Kidney (tissue), 14 donors: ENCODE measurements around the gene DRAXIN. TPM values are rescaled to one million over a fixed set of nuclear protein-coding genes. Genes with fewer than 3 reads are reported as not detected.

ENCODE experiments used
- DNase-seq, 5 donors: peaks; one replicate each; pipeline ENCODE4 v3.0.0-alpha.2; 2013 to 2020
- FAIRE-seq: peaks from 2 replicates; lab custom pipeline; 2012; peaks lifted over from hg19 to GRCh38; lab: Jason Lieb, UNC
- H3K27ac ChIP-seq, 2 donors: one replicate each; pipeline ENCODE4 v1.7.0; 2013; ENCODE audit warnings: low read depth in 2 of 2, low read length in 2 of 2, inconsistent platforms in 1 of 2
- H3K27me3 ChIP-seq: one replicate; pipeline ENCODE4 v1.7.1; 2013; ENCODE audit warnings: low read length, inconsistent platforms; ENCODE audit not compliant: control insufficient read depth, insufficient read depth
- H3K36me3 ChIP-seq, 3 donors: one replicate each; pipeline versions ENCODE4 v1.7.0 to v1.7.1; 2013; ENCODE audit warnings: low read length in 3 of 3, control low read depth in 1 of 3, inconsistent platforms in 1 of 3; ENCODE audit not compliant: insufficient read depth in 3 of 3, control insufficient read depth in 2 of 3
- H3K4me1 ChIP-seq, 3 donors: one replicate each; pipeline versions ENCODE4 v1.7.0 to v1.7.1; 2013; ENCODE audit warnings: low read length in 3 of 3, inconsistent platforms in 1 of 3, low read depth in 1 of 3; ENCODE audit not compliant: control insufficient read depth in 2 of 3, insufficient read depth in 2 of 3
- H3K4me3 ChIP-seq, 3 donors: one replicate each; pipeline versions ENCODE4 v1.7.0 to v1.8.1; 2013; ENCODE audit warnings: low read length in 3 of 3, control low read depth in 1 of 3, inconsistent platforms in 1 of 3
- H3K9ac ChIP-seq, 3 donors: one replicate each; pipeline versions ENCODE4 v1.7.0 to v1.7.1; 2013; ENCODE audit warnings: low read length in 3 of 3, control low read depth in 1 of 3, inconsistent platforms in 1 of 3
- H3K9me3 ChIP-seq, 3 donors: one replicate each; pipeline versions ENCODE4 v1.7.0 to v1.7.1; 2013; ENCODE audit warnings: low read length in 3 of 3, control low read depth in 1 of 3, inconsistent platforms in 1 of 3; ENCODE audit not compliant: control insufficient read depth in 2 of 3, insufficient read depth in 1 of 3
- intact Hi-C: fragments of 100-400 bp; cut with DNase I; formaldehyde crosslinking; loops from one replicate; pipeline ENCODE4 v1.11.1; 2022
- polyA plus RNA-seq: library from polyadenylated mRNA; stranded (reverse); fragments of 350-450 nt; fragmentation: Illumina TruSeq; extraction: RNeasy Lipid Tissue Mini Kit (QIAGEN cat#74804); gene quantifications from one replicate; pipeline ENCODE4 v1.2.3, GENCODE V29; 2014; ENCODE audit warnings: low read depth, low replicate concordance; ENCODE audit not compliant: insufficient read depth
- total RNA-seq: library from RNA; stranded (reverse); fragmentation: NEBNext Ultra II Directional; extraction: Animal tissue kit (Norgen Biotek cat#: 25700); gene quantifications from one replicate; pipeline ENCODE4 v1.2.1, GENCODE V29; 2021
- TF ChIP-seq, protein P1 (sequence below): IDR thresholded peaks from 3 replicates; pipeline ENCODE4 v1.5.1; 2012; ENCODE audit warnings: mild to moderate bottlenecking, moderate library complexity, borderline replicate concordance; ENCODE audit not compliant: insufficient read depth; ENCODE audit errors: extremely low read depth
- donor health status: control.
- donor health status: control.
- donor health status: control.
- donor health status: control.
- donor health status: control.
- donor health status: DM: yes; HTN: yes; CAD: no.
- donor health status: Normal renal cell carcinoma (clear cell type).

DRAXIN gene
- total and polyA plus RNA-seq, 2 donors from 2014 or later, result 0.17 to 0.28 TPM

DNA sequence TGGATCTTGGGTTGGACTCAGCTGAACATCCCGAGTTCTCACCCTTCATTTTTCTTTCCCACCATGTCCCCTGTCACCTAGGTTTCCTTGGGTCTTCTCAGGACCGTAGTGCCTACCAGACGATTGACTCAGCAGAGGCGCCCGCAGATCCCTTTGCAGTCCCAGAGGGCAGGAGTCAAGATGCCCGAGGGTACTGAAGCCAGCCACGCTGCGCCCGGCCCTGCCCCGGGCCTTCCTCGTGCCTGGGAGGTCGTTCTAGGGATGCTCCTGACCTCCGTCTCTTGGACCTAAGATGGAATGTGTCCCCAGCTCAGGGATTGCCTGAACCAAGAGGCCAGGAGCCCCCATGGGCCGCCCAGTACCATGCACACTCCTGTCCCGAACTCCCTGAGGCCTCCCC, 58.5 kb downstream of the DRAXIN start:
- intact Hi-C loops, result no loop called here
- peak in 1 of 5 donors; percentile 5 for DNase-seq

DNA sequence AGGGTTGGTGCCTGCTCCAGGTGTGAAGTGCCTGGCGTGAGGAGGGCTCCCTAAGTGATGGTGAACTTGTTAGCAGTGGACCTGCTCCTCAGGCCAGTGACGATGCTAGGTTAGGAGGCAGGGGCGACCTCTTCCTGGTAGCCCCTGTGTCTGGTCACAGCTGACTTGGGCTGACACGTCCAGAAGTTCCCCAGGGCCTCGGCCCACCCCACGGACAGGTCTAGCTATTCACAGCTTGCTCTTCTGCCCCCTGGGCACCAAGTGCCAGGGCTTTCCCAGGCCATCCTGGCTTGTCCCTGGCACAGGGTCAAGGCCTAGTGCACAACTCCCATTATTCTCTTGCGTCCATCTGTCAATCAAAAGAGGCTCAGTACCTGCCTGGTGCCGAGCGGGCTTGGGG, 59.6 kb downstream of the DRAXIN start:
- no peak for DNase-seq

More for the DNA sequence above, 58.5 kb downstream of the DRAXIN start:
- no peaks in the 10 kb centered on the region for H3K4me1 ChIP-seq
- H3K9ac ChIP-seq, result no peak overlapping the region
- no peak overlapping the region for H3K27ac ChIP-seq
- H3K9me3 ChIP-seq, result no peaks in the 10 kb centered on the region
- no peaks in the 10 kb centered on the region for H3K27me3 ChIP-seq
- no peak overlapping the region for H3K4me3 ChIP-seq
- H3K36me3 ChIP-seq, result peaks cover 0 to 13% (median 5%) of the 10 kb centered on the region in 3 donors
- TF ChIP-seq, protein P1, sequence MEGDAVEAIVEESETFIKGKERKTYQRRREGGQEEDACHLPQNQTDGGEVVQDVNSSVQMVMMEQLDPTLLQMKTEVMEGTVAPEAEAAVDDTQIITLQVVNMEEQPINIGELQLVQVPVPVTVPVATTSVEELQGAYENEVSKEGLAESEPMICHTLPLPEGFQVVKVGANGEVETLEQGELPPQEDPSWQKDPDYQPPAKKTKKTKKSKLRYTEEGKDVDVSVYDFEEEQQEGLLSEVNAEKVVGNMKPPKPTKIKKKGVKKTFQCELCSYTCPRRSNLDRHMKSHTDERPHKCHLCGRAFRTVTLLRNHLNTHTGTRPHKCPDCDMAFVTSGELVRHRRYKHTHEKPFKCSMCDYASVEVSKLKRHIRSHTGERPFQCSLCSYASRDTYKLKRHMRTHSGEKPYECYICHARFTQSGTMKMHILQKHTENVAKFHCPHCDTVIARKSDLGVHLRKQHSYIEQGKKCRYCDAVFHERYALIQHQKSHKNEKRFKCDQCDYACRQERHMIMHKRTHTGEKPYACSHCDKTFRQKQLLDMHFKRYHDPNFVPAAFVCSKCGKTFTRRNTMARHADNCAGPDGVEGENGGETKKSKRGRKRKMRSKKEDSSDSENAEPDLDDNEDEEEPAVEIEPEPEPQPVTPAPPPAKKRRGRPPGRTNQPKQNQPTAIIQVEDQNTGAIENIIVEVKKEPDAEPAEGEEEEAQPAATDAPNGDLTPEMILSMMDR, result no peak
- FAIRE-seq, result no peak

DNA sequence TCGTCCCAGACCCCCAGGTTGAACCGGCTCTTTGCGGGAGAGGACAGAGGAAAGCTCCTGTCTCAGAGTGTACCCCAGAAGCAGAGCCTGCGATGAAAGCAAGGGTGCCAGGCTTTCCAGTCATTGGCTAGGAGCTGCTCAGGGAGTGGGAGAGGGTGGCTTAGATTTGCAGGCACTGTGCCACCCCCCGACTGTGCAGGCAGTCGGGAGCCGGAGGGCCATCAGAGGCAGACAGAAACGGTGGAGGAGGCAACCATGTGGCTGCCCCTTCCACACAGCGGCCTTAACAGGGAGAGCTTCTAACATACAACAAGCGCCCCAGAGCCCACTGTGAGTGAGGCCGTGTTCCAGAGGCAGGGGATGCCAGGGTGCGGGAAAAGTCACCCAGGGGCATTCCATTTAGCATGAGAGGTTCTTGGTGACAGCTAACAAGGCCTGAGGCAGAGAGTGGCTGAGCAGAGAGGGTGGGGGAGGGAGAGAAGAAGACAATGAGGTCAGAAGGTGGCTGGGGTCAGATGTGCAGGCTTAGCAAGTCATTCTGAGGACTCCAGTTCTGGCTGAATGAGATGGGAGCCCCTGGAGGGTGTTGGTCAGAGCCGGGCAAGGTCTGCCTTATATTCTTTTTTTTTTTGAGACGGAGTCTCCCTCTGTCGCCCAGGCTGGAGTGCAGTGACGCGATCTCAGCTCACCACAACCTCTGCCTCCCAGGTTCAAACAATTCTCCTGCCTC, 61.0 kb downstream of the DRAXIN start:
- Histone ChIP-seq H3K36me3 (peaks cover 0 to 4% (median 2%) of the 10 kb centered on the region in 3 donors), H3K9ac (no peak overlapping the region), H3K27me3 (no peaks in the 10 kb centered on the region), H3K9me3 (no peaks in the 10 kb centered on the region), H3K27ac (no peak overlapping the region), H3K4me3 (no peak overlapping the region), H3K4me1 (no peaks in the 10 kb centered on the region)
- DNase-seq (no peak), FAIRE-seq (no peak)
- TF ChIP-seq, protein P1, result no peak
- intact Hi-C loops, result no loop called here

More for the DNA sequence above, 59.6 kb downstream of the DRAXIN start:
- Histone ChIP-seq H3K4me1 (no peaks in the 10 kb centered on the region), H3K36me3 (peaks cover 0 to 13% (median 5%) of the 10 kb centered on the region in 3 donors), H3K9me3 (no peaks in the 10 kb centered on the region), H3K27ac (no peak overlapping the region), H3K9ac (no peak overlapping the region), H3K27me3 (no peaks in the 10 kb centered on the region), H3K4me3 (no peak overlapping the region)
- FAIRE-seq, result no peak
- intact Hi-C loops, result no loop called here
- TF ChIP-seq, protein P1, result no peak
